Prostate gland (tissue), 2 donors: ENCODE measurements around the gene LSAMP. TPM values are rescaled to one million over a fixed set of nuclear protein-coding genes. Genes with fewer than 3 reads are reported as not detected.

Source experiments
- DNase-seq: peaks from one replicate; pipeline ENCODE4 v3.0.0-alpha.2; 2019; ENCODE audit warnings: low spot score
- H3K27ac ChIP-seq, 2 donors: fragments of 200-600 bp; sonication (generic); 2 replicates each; pipeline ENCODE4 v1.5.1; 2017 to 2019
- H3K27me3 ChIP-seq: fragments of 200-600 bp; sonication (generic); replicated peaks from 2 replicates; pipeline ENCODE4 v1.5.1; 2019; ENCODE audit not compliant: insufficient read depth
- H3K36me3 ChIP-seq, 2 donors: fragments of 200-600 bp; sonication (generic); 1 replicate in 1 of 2; 2 replicates in 1 of 2; pipeline versions ENCODE4 v1.5.1 to v1.8.1; 2017 to 2019
- H3K4me1 ChIP-seq: fragments of 200-600 bp; sonication (generic); replicated peaks from 2 replicates; pipeline ENCODE4 v1.5.1; 2019
- H3K4me3 ChIP-seq, 2 donors: fragments of 200-600 bp; sonication (generic); 2 replicates each; pipeline ENCODE4 v1.5.1; 2017 to 2019
- H3K9me3 ChIP-seq: fragments of 200-600 bp; sonication (generic); 2 replicates; pipeline ENCODE4 v1.5.1; 2017
- POLR2A ChIP-seq: fragments of 450-650 bp; IDR thresholded peaks from one replicate; pipeline ENCODE4 v1.6.1; 2016; ENCODE audit warnings: antibody characterized with exemption, mild to moderate bottlenecking
- POLR2AphosphoS5 ChIP-seq: sonication (generic); formaldehyde crosslinking; IDR thresholded peaks from one replicate; pipeline ENCODE4 v1.6.1; 2017; ENCODE audit warnings: antibody characterized with exemption
- WGBS: methylation state at CpG from one replicate; pipeline ENCODE4 v1.1.5; 2018; 5-methylcytosine and 5-hydroxymethylcytosine counted together
- intact Hi-C: fragments of 100-400 bp; cut with DNase I; formaldehyde crosslinking; loops from one replicate; pipeline ENCODE4 v1.14.2; 2022
- total RNA-seq, 2 donors: library from RNA; depleted of rRNA; stranded (reverse); fragments of >200 nt; gene quantifications; one replicate each; pipeline ENCODE4 v1.1.0, GENCODE V29; 2016
- TF ChIP-seq, protein P1 (sequence below), 4 experiments: fragments of 200-600 bp in 2 of 4; fragments of 450-650 bp in 2 of 4; sonication (generic) in 2 of 4; IDR thresholded peaks; 1 replicate in 3 of 4; 2 replicates in 1 of 4; pipeline ENCODE4 v1.5.1; 2016 to 2019; ENCODE audit warnings: antibody characterized with exemption in 4 of 4, mild to moderate bottlenecking in 2 of 4, moderate library complexity in 2 of 4

LSAMP gene
- total RNA-seq, 2 donors from 2014 or later: 15.4 to 38.0 TPM

DNA sequence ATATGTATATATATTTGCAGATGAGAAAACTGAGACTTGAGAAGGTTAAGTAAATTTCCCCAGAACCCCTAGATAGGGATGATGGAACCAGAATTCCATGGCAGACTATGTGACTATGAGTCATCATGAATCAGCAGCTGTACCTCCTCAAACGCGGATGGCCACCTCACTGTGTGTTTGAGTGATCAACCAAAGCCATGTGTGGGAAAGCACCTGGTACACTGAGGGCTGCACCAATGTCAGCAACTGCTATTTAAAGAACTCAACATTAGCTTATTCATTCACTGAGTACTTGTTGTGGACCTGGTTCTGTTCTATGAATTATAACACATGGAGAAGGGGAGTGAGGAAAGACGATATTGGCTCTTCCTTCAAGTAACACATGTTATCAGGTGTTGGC, 445.0 kb downstream of the LSAMP start:
- H3K9me3 ChIP-seq: no peaks in the 10 kb centered on the region

DNA sequence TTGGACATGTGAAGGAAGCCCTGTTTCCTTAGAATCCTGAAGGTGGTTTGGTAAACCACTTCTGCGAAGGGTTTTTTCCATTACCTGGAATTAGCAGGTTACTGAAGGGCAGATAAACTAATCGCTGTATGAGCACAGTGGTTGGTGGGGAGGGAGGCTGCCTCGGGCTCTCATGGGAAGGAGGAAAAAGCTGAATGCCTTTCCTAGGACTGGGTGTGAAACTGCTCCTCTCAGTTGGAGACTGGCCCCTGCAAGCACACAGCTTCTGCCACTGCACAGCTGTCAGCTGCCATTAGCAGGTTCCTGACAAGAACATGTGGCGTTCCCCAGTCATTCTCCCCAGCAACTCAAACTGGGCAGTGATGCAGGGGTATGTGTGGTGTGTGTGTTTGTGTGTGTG, 445.7 kb downstream of the LSAMP start:
- WGBS: 63% methylated on average over 4 of the region's 4 CpGs
- Histone ChIP-seq H3K27ac (no peak overlapping the region), H3K9me3 (no peaks in the 10 kb centered on the region), H3K4me3 (no peak overlapping the region), H3K4me1 (no peaks in the 10 kb centered on the region), H3K27me3 (no peaks in the 10 kb centered on the region), H3K36me3 (no peaks in the 10 kb centered on the region)
- TF ChIP-seq, protein P1, sequence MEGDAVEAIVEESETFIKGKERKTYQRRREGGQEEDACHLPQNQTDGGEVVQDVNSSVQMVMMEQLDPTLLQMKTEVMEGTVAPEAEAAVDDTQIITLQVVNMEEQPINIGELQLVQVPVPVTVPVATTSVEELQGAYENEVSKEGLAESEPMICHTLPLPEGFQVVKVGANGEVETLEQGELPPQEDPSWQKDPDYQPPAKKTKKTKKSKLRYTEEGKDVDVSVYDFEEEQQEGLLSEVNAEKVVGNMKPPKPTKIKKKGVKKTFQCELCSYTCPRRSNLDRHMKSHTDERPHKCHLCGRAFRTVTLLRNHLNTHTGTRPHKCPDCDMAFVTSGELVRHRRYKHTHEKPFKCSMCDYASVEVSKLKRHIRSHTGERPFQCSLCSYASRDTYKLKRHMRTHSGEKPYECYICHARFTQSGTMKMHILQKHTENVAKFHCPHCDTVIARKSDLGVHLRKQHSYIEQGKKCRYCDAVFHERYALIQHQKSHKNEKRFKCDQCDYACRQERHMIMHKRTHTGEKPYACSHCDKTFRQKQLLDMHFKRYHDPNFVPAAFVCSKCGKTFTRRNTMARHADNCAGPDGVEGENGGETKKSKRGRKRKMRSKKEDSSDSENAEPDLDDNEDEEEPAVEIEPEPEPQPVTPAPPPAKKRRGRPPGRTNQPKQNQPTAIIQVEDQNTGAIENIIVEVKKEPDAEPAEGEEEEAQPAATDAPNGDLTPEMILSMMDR (IDR thresholded peaks at IDR 0.05): no peak
- TF ChIP-seq POLR2AphosphoS5 (no peak), POLR2A (no peak)
- DNase-seq: no peak
- intact Hi-C loops: no loop called here

More for the DNA sequence above, 445.0 kb downstream of the LSAMP start:
- 64% methylated on average over 3 of the region's 3 CpGs for WGBS
- Histone ChIP-seq H3K27ac (no peak overlapping the region), H3K4me3 (no peak overlapping the region), H3K36me3 (no peaks in the 10 kb centered on the region), H3K27me3 (no peaks in the 10 kb centered on the region), H3K4me1 (no peaks in the 10 kb centered on the region)
- intact Hi-C loops: no loop called here
- no peak for DNase-seq
- TF ChIP-seq, protein P1 (IDR thresholded peaks at IDR 0.05): no peak
- TF ChIP-seq POLR2AphosphoS5: no peak
- no peak for TF ChIP-seq POLR2A

DNA sequence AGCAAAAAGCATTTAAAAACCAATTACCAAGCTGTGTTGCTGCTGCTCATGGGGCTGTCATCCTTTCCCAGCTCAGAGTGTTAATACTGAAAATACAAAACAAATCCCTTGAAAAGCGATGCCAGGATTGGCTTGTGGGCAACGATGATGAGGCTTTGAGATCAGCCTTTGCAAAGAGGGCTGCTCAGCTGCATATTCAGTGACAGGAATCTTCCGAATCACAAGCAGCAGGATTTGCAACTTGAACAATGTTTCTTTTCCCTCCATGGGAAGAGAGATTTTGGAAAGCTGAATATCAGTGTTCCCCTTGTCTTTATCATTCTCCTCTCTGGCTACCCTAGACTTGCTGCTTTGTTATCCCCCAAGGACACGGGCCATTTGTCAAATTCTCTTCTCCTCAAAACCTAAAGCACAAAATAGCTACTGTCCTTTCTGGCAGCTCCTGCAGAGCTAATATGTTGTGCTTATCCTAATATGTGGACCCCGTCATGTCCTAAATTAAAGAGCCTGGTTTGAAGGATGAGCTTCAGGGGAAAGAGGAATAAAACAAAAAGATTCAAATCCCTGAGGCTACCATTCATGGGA, 446.2 kb downstream of the LSAMP start:
- WGBS: 72% methylated on average over 5 of the region's 5 CpGs
- Histone ChIP-seq H3K9me3 (no peaks in the 10 kb centered on the region), H3K27me3 (no peaks in the 10 kb centered on the region), H3K4me3 (no peak overlapping the region), H3K4me1 (no peaks in the 10 kb centered on the region), H3K36me3 (no peaks in the 10 kb centered on the region), H3K27ac (no peak overlapping the region)
- intact Hi-C loops: no loop called here
- no peak for TF ChIP-seq POLR2AphosphoS5
- TF ChIP-seq, protein P1 (IDR thresholded peaks at IDR 0.05): no peak
- no peak for TF ChIP-seq POLR2A
- no peak for DNase-seq

DNA sequence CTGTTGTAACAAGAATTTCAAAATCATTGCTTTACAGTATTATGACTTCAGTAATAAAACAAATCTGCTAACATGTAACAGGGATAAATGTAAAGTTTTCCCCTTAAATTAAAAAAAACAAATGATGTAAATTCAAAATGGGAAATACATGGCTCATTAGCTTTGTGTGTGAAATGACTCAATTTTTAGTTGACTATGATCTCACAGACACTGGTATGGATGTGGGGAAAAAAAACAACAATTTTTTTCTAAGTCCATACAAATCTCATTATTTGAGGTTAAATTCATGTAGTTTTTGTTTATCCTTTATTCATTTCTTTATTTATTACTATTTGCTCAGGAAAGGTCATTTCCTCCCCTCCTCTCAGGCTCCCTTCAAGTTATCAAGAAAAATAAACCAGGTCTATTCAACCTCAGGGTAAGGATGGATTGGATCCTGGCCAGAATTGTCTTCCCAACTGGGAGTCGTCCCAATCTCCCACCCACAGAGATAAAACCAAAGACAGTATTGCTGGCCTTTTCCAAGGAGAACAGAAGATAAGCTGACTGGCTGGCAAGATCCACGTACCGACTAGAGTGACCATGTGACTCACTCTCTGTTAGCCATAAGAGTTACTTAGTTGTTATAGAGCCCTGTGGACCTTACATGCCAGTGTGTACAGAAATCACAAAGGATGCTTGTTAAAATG, 448.7 kb downstream of the LSAMP start:
- 59% methylated on average over 3 of the region's 3 CpGs for WGBS
- no peak for TF ChIP-seq POLR2A
- no peak for TF ChIP-seq POLR2AphosphoS5
- TF ChIP-seq, protein P1 (IDR thresholded peaks at IDR 0.05): no peak

DNA sequence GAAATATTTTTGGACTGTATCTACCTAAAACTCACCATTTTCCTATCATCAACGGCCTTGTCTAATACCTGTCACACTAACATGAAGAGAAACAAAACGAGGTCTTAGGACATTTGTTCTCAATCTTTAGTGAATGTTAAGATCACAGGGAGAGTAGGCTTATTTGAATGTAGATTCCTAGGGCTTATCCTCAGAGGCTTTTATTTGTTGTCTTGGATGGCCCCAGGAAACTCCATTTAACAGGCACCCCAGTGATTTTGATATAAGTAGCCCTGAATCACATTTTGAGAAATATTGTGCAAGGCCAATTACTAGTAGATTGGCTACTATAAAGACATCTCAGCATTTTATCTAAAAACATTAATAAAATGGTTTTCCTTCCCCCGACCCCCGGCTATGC, 454.6 kb downstream of the LSAMP start:
- Histone ChIP-seq H3K27me3 (no peaks in the 10 kb centered on the region), H3K4me1 (no peaks in the 10 kb centered on the region), H3K9me3 (no peaks in the 10 kb centered on the region), H3K36me3 (no peaks in the 10 kb centered on the region), H3K4me3 (no peak overlapping the region), H3K27ac (no peak overlapping the region)
- DNase-seq: no peak
- TF ChIP-seq, protein P1 (IDR thresholded peaks at IDR 0.05): no peak
- TF ChIP-seq POLR2A (no peak), POLR2AphosphoS5 (no peak)
- WGBS: 75% methylated on average over 4 of the region's 4 CpGs
- intact Hi-C loops: no loop called here

More for the DNA sequence above, 448.7 kb downstream of the LSAMP start:
- Histone ChIP-seq H3K4me3 (no peak overlapping the region), H3K9me3 (no peaks in the 10 kb centered on the region), H3K27ac (no peak overlapping the region), H3K36me3 (no peaks in the 10 kb centered on the region), H3K27me3 (no peaks in the 10 kb centered on the region), H3K4me1 (no peaks in the 10 kb centered on the region)
- DNase-seq: no peak
- intact Hi-C loops: no loop called here
